Right lobe of liver (tissue), 6 donors: ENCODE measurements around the gene PPARG. TPM values are rescaled to one million over a fixed set of nuclear protein-coding genes. Genes with fewer than 3 reads are reported as not detected.

Experiments
- ATAC-seq, 4 donors: fragments of 200-7000 bp; cut with Tn5 transposase; one replicate each; pipeline ENCODE4 v1.9.1; 2020; ENCODE audit warnings: mild to moderate bottlenecking in 4 of 4, moderate library complexity in 4 of 4
- DNase-seq, 3 donors: peaks; one replicate each; pipeline ENCODE4 v3.0.0-alpha.2; 2020
- H3K27ac ChIP-seq, 3 donors: fragments of 200-600 bp; one replicate each; pipeline ENCODE4 v1.8.0; 2022
- H3K27me3 ChIP-seq, 2 donors: fragments of 200-600 bp; one replicate each; pipeline ENCODE4 v1.8.0; 2022
- H3K36me3 ChIP-seq, 4 donors: fragments of 200-600 bp; sonication (generic) in 1 of 4; one replicate each; pipeline versions ENCODE4 v1.5.1 to v1.8.0; 2017 to 2022; ENCODE audit warnings: control low read depth in 1 of 4
- H3K4me1 ChIP-seq, 4 donors: fragments of 200-600 bp; sonication (generic) in 1 of 4; one replicate each; pipeline versions ENCODE4 v1.5.1 to v1.8.0; 2017 to 2022; ENCODE audit warnings: control low read depth in 1 of 4
- H3K4me3 ChIP-seq, 3 donors: fragments of 200-600 bp; one replicate each; pipeline ENCODE4 v1.8.0; 2022
- H3K9me3 ChIP-seq, 4 donors: fragments of 200-600 bp; sonication (generic) in 1 of 4; one replicate each; pipeline versions ENCODE4 v1.5.1 to v1.8.0; 2017 to 2022; ENCODE audit warnings: control low read depth in 1 of 4
- POLR2A ChIP-seq: fragments of 450-650 bp; IDR thresholded peaks from one replicate; pipeline ENCODE4 v1.6.1; 2017; ENCODE audit warnings: antibody characterized with exemption, mild to moderate bottlenecking
- WGBS: methylation state at CpG from one replicate; pipeline ENCODE4 v1.1.6; 2018; ENCODE audit warnings: low coverage, low lambda C conversion rate; ENCODE audit not compliant: insufficient coverage; ENCODE audit errors: missing lambda C conversion rate; 5-methylcytosine and 5-hydroxymethylcytosine counted together
- intact Hi-C, 2 donors: fragments of 100-400 bp; cut with DNase I; formaldehyde crosslinking; loops; one replicate each; pipeline versions ENCODE4 v1.11.2 to v1.14.1; 2022
- total RNA-seq, 6 experiments: library from RNA; depleted of rRNA in 2 of 6; stranded (reverse); fragments of >200 nt in 2 of 6; fragmentation: NEBNext Ultra II Directional in 3 of 6; extraction: Animal tissue kit (Norgen Biotek cat#: 25700) in 3 of 6; gene quantifications; one replicate each; pipeline versions ENCODE4 v1.1.0 to v1.2.4, GENCODE V29; 2016 to 2023
- TF ChIP-seq, protein P1 (sequence below), 4 donors: fragments of 200-600 bp in 3 of 4; fragments of 450-650 bp in 1 of 4; IDR thresholded peaks; one replicate each; pipeline versions ENCODE4 v1.5.1 to v1.8.0; 2016 to 2022; ENCODE audit warnings: antibody characterized with exemption in 4 of 4, mild to moderate bottlenecking in 2 of 4
- donor health status: DM: no; HTN: yes; CAD: no.
- donor health status: DM: no; HTN: no; CAD: no.
- donor health status: DM: no; HTN: no; CAD: no.
- donor health status: DM: no; HTN: yes; CAD: no.
- donor health status: DM: no; HTN: yes; CAD: no.

PPARG gene
- total RNA-seq, 6 experiments from 2014 or later: 4.9 to 15.8 (median 10.8) TPM

DNA sequence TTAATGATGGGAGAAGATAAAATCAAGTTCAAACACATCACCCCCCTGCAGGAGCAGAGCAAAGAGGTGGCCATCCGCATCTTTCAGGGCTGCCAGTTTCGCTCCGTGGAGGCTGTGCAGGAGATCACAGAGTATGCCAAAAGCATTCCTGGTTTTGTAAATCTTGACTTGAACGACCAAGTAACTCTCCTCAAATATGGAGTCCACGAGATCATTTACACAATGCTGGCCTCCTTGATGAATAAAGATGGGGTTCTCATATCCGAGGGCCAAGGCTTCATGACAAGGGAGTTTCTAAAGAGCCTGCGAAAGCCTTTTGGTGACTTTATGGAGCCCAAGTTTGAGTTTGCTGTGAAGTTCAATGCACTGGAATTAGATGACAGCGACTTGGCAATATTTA lies 127.9 kb downstream of the PPARG start:
- Histone ChIP-seq H3K4me1 (peaks cover 0 to 44% (median 2%) of the 10 kb centered on the region in 4 donors), H3K9me3 (no peaks in the 10 kb centered on the region), H3K27ac (no peak overlapping the region), H3K27me3 (no peaks in the 10 kb centered on the region), H3K36me3 (no peaks in the 10 kb centered on the region), H3K4me3 (no peak overlapping the region)
- intact Hi-C loops: loop anchor here in 1 of 2 donors (10.0 kb wide), 1 partner anchor 62 kb away; no protein-coding TSS in a partner anchor
- 89% methylated on average over 8 of the region's 8 CpGs for WGBS
- no peak for ATAC-seq
- DNase-seq: no peak
- no peak for TF ChIP-seq POLR2A
- TF ChIP-seq, protein P1, sequence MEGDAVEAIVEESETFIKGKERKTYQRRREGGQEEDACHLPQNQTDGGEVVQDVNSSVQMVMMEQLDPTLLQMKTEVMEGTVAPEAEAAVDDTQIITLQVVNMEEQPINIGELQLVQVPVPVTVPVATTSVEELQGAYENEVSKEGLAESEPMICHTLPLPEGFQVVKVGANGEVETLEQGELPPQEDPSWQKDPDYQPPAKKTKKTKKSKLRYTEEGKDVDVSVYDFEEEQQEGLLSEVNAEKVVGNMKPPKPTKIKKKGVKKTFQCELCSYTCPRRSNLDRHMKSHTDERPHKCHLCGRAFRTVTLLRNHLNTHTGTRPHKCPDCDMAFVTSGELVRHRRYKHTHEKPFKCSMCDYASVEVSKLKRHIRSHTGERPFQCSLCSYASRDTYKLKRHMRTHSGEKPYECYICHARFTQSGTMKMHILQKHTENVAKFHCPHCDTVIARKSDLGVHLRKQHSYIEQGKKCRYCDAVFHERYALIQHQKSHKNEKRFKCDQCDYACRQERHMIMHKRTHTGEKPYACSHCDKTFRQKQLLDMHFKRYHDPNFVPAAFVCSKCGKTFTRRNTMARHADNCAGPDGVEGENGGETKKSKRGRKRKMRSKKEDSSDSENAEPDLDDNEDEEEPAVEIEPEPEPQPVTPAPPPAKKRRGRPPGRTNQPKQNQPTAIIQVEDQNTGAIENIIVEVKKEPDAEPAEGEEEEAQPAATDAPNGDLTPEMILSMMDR (IDR thresholded peaks at IDR 0.05): no peak

DNA sequence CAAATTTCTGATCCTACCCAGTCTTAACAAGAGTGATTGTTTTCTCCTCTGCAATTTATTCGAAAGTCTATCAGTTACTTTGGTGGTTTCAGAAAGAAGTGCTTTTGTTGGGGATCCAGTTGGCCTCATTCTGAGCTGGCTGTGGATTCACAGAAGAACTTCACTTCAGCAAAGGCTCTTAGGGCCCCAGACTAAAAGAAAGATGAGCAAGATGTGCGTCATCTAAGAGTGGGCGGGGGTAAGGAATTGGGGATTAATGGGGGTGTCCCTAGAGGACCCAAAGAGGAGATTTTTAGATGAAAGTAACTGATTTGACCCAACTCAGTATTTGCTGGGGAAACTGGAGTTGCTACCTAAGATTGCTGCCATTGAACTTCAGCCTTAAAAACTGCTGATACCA lies 131.5 kb downstream of the PPARG start:
- TF ChIP-seq, protein P1 (IDR thresholded peaks at IDR 0.05): no peak
- TF ChIP-seq POLR2A: no peak
- Histone ChIP-seq H3K27ac (no peak overlapping the region), H3K27me3 (no peaks in the 10 kb centered on the region), H3K36me3 (no peaks in the 10 kb centered on the region), H3K9me3 (no peaks in the 10 kb centered on the region), H3K4me1 (peaks cover 0 to 54% (median 12%) of the 10 kb centered on the region in 4 donors), H3K4me3 (no peak overlapping the region)
- DNase-seq (no peak), ATAC-seq (no peak)
- WGBS: 94% methylated on average over 3 of the region's 3 CpGs
- intact Hi-C loops: no loop called here

DNA sequence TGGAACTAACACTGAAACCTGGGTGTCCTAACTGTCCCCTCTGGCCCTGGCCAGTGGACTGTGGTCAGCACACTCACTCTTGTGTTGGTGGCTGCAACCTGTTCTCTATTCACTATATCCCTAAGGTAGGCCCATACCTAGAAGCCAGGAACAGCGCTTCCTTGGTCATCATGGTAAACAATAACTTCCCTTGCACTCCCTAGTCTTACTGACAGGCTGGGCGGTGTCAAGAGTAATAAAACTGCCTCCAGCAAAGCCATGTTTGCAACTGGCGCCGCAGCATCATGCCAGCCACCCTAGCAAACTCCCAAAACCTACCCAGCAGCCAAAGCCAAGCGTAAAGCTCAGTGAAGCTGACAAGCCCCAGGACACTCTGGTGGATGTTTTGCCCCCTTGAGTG lies 132.3 kb downstream of the PPARG start:
- H3K27me3 ChIP-seq: no peaks in the 10 kb centered on the region
- TF ChIP-seq POLR2A: no peak
- TF ChIP-seq, protein P1 (IDR thresholded peaks at IDR 0.05): no peak
- H3K4me3 ChIP-seq: no peak overlapping the region
- WGBS: 100% methylated on average over 1 of the region's 5 CpGs
- intact Hi-C loops: no loop called here
- ATAC-seq (no peak), DNase-seq (no peak)
- no peaks in the 10 kb centered on the region for H3K36me3 ChIP-seq
- no peaks in the 10 kb centered on the region for H3K9me3 ChIP-seq
- H3K27ac ChIP-seq: no peak overlapping the region
- peaks cover 0 to 55% (median 12%) of the 10 kb centered on the region in 4 donors for H3K4me1 ChIP-seq

DNA sequence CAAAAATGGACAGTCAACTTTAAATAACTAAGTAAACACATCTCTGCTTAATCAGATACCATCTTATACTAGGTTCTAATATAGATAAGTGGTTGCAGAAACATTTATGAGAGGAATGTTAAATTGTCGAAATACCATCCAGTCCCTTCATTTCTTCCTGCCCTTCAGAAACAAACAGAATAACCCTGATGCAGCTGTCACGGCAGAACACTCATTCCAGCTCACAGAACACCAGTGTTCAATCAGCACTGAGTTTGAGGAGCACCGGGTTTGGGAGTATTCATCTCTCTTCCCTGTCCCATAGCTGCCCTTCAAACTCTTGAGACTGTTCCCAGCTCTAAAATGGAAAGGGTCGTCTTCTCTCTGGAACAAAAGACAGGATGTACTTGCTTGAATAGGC lies 134.3 kb downstream of the PPARG start:
- peak overlapping the region in 1 of 3 donors; percentile 71 for H3K27ac ChIP-seq
- no peaks in the 10 kb centered on the region for H3K9me3 ChIP-seq
- DNase-seq: no peak
- H3K4me3 ChIP-seq: no peak overlapping the region
- intact Hi-C loops: no loop called here
- H3K4me1 ChIP-seq: peaks cover 0 to 64% (median 12%) of the 10 kb centered on the region in 4 donors
- no peaks in the 10 kb centered on the region for H3K27me3 ChIP-seq
- 79% methylated on average over 4 of the region's 4 CpGs for WGBS
- no peaks in the 10 kb centered on the region for H3K36me3 ChIP-seq
- no peak for ATAC-seq
- no peak for TF ChIP-seq POLR2A
- TF ChIP-seq, protein P1 (IDR thresholded peaks at IDR 0.05): no peak
